IPS DF 6.9 (cell line): ENCODE results near the gene GPM6B.

Experiments
- DNase-seq: peaks from one replicate; pipeline ENCODE4 v3.0.0-alpha.2; 2013; ENCODE audit warnings: low read depth, low spot score
- H3K27ac ChIP-seq: one replicate; pipeline ENCODE4 v1.5.1; 2013; ENCODE audit warnings: low read length, control low read depth
- H3K27me3 ChIP-seq: 2 replicates; pipeline ENCODE4 v1.6.1; 2013; ENCODE audit warnings: mild to moderate bottlenecking, low read length; ENCODE audit not compliant: control insufficient read depth, insufficient read depth
- H3K36me3 ChIP-seq: 2 replicates; pipeline ENCODE4 v1.6.1; 2013; ENCODE audit warnings: low read length; ENCODE audit not compliant: control insufficient read depth, insufficient read depth
- H3K4me1 ChIP-seq: 2 replicates; pipeline ENCODE4 v1.6.1; 2013; ENCODE audit warnings: low read length; ENCODE audit not compliant: control insufficient read depth, insufficient read depth
- H3K4me3 ChIP-seq: 2 replicates; pipeline ENCODE4 v1.5.1; 2013; ENCODE audit warnings: mild to moderate bottlenecking, low read length
- H3K9me3 ChIP-seq: 2 replicates; pipeline ENCODE4 v1.6.1; 2013; ENCODE audit warnings: low read length, inconsistent platforms; ENCODE audit not compliant: control insufficient read depth, insufficient read depth
- WGBS: extraction: QIAGEN DNeasy Blood & Tissue Kit; methylation state at CpG from one replicate; pipeline ENCODE4 v1.1.7; 2013; ENCODE audit warnings: mixed read lengths, missing lambda C conversion rate; ENCODE audit not compliant: insufficient read length, insufficient coverage; 5-methylcytosine and 5-hydroxymethylcytosine counted together

Gene GPM6B

GRCh38 chrX:13794417-13794816, 22.5 kb downstream of the GPM6B start:
- H3K27me3 ChIP-seq, result no peaks in the 10 kb centered on the region
- H3K27ac ChIP-seq, result no peak overlapping the region
- WGBS, result no CpG with 5 or more reads among the region's 10 CpGs
- no peak for DNase-seq
- no peak overlapping the region for H3K4me3 ChIP-seq
- no peaks in the 10 kb centered on the region for H3K9me3 ChIP-seq
- no peaks in the 10 kb centered on the region for H3K36me3 ChIP-seq
- no peaks in the 10 kb centered on the region; the same call in 1 of the 2 replicates for H3K4me1 ChIP-seq

GRCh38 chrX:13793897-13794296, 23.0 kb downstream of the GPM6B start:
- H3K4me1 ChIP-seq, result no peaks in the 10 kb centered on the region; the same call in 1 of the 2 replicates
- WGBS, result no CpG with 5 or more reads among the region's 2 CpGs
- no peaks in the 10 kb centered on the region for H3K9me3 ChIP-seq
- no peak for DNase-seq
- no peaks in the 10 kb centered on the region for H3K36me3 ChIP-seq
- no peak overlapping the region for H3K27ac ChIP-seq
- no peak overlapping the region for H3K4me3 ChIP-seq
- H3K27me3 ChIP-seq, result no peaks in the 10 kb centered on the region

GRCh38 chrX:13791559-13791958, 25.3 kb downstream of the GPM6B start:
- Histone ChIP-seq H3K9me3 (no peaks in the 10 kb centered on the region), H3K4me3 (no peak overlapping the region), H3K4me1 (no peaks in the 10 kb centered on the region; the same call in 1 of the 2 replicates), H3K27ac (no peak overlapping the region), H3K27me3 (no peaks in the 10 kb centered on the region), H3K36me3 (no peaks in the 10 kb centered on the region)
- no CpG with 5 or more reads among the region's 2 CpGs for WGBS
- DNase-seq, result no peak

GRCh38 chrX:13791145-13791544, 25.7 kb downstream of the GPM6B start:
- Histone ChIP-seq H3K27me3 (no peaks in the 10 kb centered on the region), H3K4me3 (no peak overlapping the region), H3K4me1 (no peaks in the 10 kb centered on the region; the same call in 1 of the 2 replicates), H3K9me3 (no peaks in the 10 kb centered on the region), H3K36me3 (no peaks in the 10 kb centered on the region), H3K27ac (no peak overlapping the region)
- DNase-seq, result no peak
- no CpG with 5 or more reads among the region's 2 CpGs for WGBS

- no peaks in the 10 kb centered on the region for H3K27me3 ChIP-seq
- no peak for DNase-seq
These were observed 26.4 kb downstream of the GPM6B start for GRCh38 chrX:13790206-13791131.

GRCh38 chrX:13786048-13786447, 30.8 kb downstream of the GPM6B start:
- H3K9me3 ChIP-seq, result no peaks in the 10 kb centered on the region
- no peak for DNase-seq
- no peaks in the 10 kb centered on the region for H3K27me3 ChIP-seq
- no peaks in the 10 kb centered on the region; the same call in none of the 2 replicates for H3K4me1 ChIP-seq
- no peak overlapping the region for H3K27ac ChIP-seq
- peaks cover 4% of the 10 kb centered on the region; the same call in 1 of the 2 replicates for H3K36me3 ChIP-seq
- H3K4me3 ChIP-seq, result no peak overlapping the region
- no CpG with 5 or more reads among the region's 8 CpGs for WGBS

More at GRCh38 chrX:13790206-13791131, 26.4 kb downstream of the GPM6B start:
- H3K4me3 ChIP-seq, result no peak overlapping the region
- H3K9me3 ChIP-seq, result no peaks in the 10 kb centered on the region
- no peaks in the 10 kb centered on the region; the same call in 1 of the 2 replicates for H3K4me1 ChIP-seq
- no peak overlapping the region for H3K27ac ChIP-seq
- no peaks in the 10 kb centered on the region for H3K36me3 ChIP-seq
- no CpG with 5 or more reads among the region's 6 CpGs for WGBS

GRCh38 chrX:13780868-13781427, 35.9 kb downstream of the GPM6B start:
- Histone ChIP-seq H3K27ac (no peak overlapping the region), H3K4me3 (no peak overlapping the region), H3K4me1 (no peaks in the 10 kb centered on the region; the same call in 1 of the 2 replicates), H3K9me3 (no peaks in the 10 kb centered on the region), H3K27me3 (no peaks in the 10 kb centered on the region), H3K36me3 (peaks cover 9% of the 10 kb centered on the region; the same call in 1 of the 2 replicates)
- no CpG with 5 or more reads among the region's 7 CpGs for WGBS
- no peak for DNase-seq

- H3K4me1 ChIP-seq, result no peaks in the 10 kb centered on the region; the same call in 1 of the 2 replicates
- DNase-seq, result no peak
- WGBS, result no CpG with 5 or more reads among the region's 2 CpGs
- no peak overlapping the region for H3K4me3 ChIP-seq
- H3K27me3 ChIP-seq, result no peaks in the 10 kb centered on the region
- H3K36me3 ChIP-seq, result peaks cover 11% of the 10 kb centered on the region; the same call in 1 of the 2 replicates
- H3K27ac ChIP-seq, result no peak overlapping the region
- no peaks in the 10 kb centered on the region for H3K9me3 ChIP-seq
These were observed 38.0 kb downstream of the GPM6B start for GRCh38 chrX:13778916-13779315.

- no peak for DNase-seq
- Histone ChIP-seq H3K4me3 (no peak overlapping the region), H3K27me3 (no peaks in the 10 kb centered on the region), H3K27ac (no peak overlapping the region), H3K9me3 (no peaks in the 10 kb centered on the region), H3K36me3 (peaks cover 10% of the 10 kb centered on the region; the same call in 1 of the 2 replicates), H3K4me1 (no peaks in the 10 kb centered on the region; the same call in 1 of the 2 replicates)
- no CpG with 5 or more reads among the region's 4 CpGs for WGBS
These were observed 40.5 kb downstream of the GPM6B start for GRCh38 chrX:13776387-13776786.

- WGBS, result no CpG with 5 or more reads among the region's 3 CpGs
- DNase-seq, result no peak
- H3K4me1 ChIP-seq, result no peaks in the 10 kb centered on the region
- no peak overlapping the region for H3K27ac ChIP-seq
- H3K36me3 ChIP-seq, result peaks cover 10% of the 10 kb centered on the region; the same call in 1 of the 2 replicates
- no peaks in the 10 kb centered on the region for H3K9me3 ChIP-seq
- no peak overlapping the region for H3K4me3 ChIP-seq
- H3K27me3 ChIP-seq, result no peaks in the 10 kb centered on the region
These were observed 41.1 kb downstream of the GPM6B start for GRCh38 chrX:13775837-13776236.
